Endometrial microvascular endothelial cells (primary cell): Measurements from ENCODE around the gene CENPO. TPM values are rescaled to one million over a fixed set of nuclear protein-coding genes. Genes with fewer than 3 reads are reported as not detected.

Experiments
- in situ Hi-C: cut with HindIII; loops from 2 replicates; pipeline ENCODE4 v1.10.0; 2017; ENCODE audit warnings: low sequenced_read_pairs, low pct_unique_long_range_greater_than_20kb; ENCODE audit errors: inconsistent ontology term
- total RNA-seq: library from RNA; depleted of rRNA; stranded (reverse); fragments of >200 nt; gene quantifications from one replicate; pipeline ENCODE4 v1.2.3, GENCODE V29; 2015; ENCODE audit errors: inconsistent ontology term

The CENPO gene
- total RNA-seq, 1 donor from 2014 or later = 39.4 TPM

DNA sequence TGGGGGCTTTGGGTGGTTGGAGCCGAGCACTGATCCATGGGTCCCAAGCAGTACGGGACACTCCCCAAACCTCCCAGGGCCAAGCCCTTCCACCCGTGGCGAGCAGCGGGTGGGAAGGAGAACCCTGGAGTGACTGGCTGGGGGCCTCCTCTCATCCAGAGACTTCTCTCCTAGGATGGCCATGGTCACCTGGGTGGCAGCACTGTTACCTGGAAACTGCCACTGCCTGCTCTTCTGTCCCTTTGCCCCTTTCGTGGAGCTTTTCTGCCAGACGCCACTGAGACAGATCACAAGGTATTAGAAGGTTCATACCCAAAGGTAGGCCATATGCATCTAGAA is 26.9 kb downstream of the CENPO start:
- in situ Hi-C loops = no loop called here

DNA sequence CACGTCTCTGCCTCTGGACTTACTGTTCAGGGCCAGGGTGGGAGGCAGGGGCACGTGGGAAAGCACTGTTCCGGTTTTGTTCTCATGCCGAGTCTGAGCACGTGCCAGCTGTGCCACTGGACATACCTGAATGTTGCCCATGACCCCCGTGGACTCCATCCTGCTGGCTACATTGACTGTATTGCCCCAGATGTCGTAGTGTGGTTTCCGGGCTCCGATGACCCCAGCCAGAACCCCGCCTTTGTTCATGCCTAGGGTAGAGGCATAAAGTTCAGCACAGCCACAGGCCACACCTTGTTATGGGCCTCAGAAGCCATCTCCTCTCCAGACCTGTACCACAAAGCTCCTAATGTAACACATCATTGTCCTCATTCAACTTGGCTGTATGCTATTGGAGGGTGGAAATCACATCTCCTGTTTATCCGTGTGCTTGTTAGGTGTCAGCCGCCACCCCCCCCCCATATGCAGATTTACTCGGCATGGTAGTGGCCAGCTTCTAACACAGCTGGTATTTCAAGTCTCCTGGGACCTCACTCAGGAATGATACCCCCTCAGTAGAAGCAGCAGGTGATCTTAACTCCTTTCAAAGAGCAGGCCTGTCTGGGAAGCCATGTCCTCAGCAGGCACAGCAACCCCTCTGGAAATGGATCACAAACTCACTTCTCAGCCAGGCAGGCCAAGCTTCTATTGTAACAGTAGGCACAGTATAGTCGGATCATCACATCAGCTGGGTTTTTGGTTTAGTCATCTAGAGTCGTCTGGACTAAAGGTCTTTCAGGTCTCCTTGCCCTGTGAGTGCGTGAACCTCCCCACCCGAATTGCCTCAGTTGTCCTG is 27.6 kb downstream of the CENPO start:
- in situ Hi-C loops = no loop called here

DNA sequence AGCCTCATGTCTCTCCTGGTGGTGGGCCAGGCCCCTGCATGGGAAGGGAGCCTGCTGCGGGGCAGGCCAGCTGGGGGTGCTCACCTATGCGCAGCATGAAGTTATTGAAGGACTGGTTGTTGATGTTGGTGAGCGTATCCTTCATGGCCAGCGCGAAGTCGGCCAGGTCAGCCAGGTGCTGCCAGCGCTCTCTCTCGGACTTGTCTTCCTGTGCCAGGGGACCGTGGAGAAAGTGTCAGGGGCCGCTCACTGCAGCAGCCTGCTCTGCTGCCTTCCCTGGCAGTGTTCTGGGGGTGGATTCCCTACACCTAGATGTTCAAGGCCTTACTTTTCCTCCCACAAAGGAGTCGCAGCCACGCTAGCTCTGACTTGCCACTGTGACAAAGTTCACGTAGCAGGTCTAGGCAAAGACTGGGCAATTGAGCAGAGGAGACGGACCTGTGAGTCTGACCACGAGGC is 28.2 kb downstream of the CENPO start:
- in situ Hi-C loops = no loop called here

DNA sequence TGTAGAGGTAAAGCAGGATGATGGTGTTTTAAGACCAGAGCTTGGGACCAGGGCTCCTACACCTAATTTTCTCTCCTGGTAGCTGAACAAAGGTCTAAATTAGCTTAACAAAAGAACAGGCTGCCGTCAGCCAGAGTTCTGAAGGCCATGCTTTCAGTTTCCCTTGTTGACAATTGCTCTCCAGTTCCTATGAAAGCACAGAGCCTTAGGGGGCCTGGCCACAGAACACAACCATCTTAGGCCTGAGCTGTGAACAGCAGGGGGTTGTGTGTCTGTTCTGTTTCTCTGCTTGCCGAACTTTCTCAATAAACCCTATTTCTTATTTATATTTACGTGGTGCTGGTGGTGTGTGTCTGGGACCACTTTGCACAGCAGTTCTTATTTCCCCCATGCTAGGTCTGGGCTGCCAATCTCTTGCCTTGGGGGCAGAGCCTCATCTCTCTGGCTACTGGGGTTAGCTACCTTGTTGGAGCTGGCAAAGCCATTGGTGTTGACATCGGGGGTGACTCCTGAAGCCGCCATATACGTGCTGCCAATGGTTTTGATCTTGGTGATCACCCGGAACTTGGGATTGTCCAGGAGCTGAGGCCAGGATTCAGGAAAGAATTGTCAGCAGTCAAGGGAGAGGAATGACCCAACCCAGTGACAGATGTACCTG is 29.0 kb downstream of the CENPO start:
- in situ Hi-C loops = no loop called here

DNA sequence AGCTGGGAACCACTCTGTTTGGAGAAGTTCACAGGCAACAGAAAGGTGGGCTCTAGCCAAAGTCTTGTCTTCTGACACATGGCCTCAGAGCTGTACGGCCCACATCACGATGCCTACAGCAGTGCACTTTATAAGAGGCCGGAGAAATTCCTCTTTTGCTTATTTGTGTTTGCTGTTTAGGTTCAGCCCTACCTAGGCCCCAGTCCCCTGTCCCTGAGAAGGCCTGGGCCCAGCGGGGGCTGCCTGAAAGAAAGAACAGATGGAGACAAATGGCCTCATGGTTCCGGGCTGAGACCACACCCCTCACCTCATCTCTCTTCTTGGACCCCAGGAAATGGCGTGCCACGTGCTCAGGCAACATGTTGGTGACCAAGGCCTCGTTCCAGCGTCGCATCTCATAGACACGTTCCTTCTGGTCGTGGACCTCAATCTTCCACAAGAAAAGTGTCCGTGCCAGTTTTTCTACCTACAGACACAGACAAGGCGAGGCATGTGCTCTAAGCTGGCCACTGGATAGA is 30.9 kb downstream of the CENPO start:
- in situ Hi-C loops = no loop called here

DNA sequence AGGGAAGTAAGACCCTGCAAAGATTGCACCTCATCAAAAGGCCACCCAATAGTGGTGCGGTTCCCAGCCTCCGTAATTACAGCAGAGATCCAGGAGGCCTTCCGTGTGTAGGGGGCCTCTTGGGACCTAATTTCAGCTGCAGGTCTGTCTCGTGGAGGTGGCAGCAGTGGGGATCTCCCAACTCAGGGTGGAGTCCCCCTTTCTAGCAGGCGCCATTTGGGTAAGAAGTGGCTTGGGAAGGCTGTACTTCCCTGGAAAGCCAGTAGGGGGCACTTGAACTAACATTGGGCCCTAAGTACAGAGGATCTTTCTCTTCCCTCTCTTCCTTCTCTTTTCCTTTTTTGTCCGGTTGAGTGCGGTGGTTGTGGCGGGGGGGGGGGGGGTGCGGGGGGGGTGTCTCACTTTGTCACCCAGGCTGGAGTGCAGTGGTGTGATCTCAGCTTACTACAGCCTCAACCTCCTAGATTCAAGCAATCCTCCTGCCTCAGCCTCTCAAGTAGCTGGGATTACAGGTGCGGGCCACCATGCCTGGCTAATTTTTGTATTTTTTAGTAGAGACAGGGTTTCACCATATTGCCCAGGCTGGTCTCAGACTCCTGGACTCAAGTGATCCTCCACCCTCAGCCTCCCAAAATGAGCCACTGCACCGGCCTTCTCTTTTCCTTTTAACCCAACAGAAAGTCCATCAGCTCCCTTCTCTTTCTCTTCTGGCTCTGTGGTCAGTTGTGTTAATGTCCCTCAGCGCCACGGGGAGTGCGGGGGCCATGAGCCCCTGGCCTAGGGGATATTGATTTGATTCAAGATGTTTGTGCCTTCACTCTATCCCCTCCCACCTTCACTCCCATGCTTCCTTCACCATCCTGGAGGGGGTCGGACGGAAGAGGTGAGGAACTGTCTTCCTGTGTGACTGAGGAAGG is 32.0 kb downstream of the CENPO start:
- in situ Hi-C loops = no loop called here

DNA sequence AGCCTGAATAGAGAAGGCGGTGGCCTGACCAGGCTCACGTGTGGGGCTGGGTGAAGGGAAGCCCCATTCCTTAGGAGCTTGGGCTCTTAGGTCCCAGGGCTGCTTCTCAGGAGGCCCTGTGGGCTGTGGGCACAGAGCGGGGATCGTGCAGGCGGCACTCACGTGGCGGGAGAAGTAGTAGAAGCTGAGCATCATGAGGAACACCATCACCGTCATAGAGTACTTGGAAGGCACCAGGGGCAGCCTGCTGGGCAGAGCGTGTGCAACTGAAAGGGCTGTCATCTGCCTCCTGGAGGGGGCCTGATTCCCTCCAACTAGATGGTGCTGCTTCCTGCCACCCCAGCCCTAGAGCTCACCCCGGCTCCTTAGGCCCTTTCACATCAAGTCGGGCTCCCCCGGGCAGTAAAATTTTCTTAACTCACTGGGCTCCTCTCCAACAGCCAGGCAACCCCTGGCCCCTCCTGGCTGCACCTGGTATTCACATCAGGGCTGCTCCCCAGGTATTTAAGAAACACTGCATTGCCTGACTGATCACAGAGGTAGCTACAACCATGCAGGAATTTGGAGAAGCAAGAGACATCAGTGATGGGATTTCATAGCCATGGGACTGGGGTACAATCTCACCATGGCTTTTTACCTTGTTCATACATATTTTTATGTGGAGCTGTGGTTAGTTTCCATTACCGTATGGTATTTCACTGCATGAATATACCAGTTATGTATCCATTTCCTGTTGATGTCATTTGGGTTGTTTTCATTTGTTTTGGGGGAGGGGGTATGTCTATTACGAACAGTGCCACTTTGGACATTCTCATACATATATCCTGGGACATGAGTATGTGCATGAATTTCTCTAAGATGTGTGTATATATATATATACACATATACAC is 32.9 kb downstream of the CENPO start:
- in situ Hi-C loops = no loop called here

DNA sequence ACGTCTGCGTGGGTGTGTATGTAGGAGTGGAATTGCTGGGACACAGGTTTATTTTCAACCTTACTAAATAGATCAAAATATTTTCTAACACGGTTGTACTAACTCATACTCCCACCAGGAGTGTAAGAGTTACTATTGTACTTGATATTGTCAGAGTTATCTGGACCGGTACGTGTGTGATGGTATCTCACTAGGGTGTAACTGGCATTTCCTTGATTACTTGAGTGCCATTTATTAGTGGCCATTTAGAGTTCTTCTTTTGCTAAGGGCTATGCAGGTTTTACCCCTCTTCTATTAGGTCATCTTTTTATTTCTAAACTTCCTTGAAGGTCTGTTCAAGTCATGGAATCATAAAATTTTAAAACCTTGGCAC is 33.5 kb downstream of the CENPO start:
- in situ Hi-C loops = no loop called here

DNA sequence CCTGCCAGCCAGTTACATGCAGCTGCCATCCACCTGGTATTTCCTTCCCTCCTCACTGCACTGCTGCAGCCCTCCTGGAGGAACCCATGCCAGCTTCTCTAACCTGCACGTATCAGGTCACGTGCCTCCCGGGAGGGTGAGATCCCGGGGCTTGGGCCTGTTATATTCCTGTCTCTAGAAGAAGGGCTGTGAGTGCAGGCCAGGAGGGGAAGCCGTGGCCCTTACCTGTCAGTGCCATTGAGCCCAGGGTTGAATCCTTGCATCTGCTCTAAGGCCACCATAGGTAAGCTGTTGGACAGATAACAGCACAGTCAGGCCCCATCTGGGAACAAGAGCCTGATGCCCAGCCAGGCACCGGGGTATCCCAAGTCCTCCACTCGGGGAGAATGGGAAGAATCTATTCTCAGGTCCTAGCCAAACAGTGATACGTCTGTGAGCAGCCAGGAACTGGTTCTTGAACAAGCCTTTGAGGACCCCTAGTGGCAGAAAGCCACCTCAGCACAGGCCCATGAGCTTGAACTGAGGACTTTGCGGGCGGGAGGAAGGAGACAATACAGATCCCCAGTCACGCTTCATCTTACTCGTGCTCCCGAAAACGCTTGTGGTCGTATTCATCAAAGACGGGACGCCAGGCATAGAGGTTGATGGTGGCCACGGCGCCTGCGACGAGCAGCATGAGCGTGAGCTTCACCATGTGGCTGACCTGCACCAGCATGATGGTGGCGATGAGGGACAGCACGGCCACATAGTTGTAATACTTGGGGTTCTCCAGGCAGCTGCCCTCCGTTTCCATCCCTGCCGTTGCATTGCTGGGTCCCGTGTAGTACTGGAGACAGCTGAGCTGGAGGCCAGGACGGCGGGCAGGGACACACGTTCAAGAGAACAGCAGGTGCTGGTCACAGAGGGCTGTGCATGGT is 34.4 kb downstream of the CENPO start:
- in situ Hi-C loops = no loop called here

DNA sequence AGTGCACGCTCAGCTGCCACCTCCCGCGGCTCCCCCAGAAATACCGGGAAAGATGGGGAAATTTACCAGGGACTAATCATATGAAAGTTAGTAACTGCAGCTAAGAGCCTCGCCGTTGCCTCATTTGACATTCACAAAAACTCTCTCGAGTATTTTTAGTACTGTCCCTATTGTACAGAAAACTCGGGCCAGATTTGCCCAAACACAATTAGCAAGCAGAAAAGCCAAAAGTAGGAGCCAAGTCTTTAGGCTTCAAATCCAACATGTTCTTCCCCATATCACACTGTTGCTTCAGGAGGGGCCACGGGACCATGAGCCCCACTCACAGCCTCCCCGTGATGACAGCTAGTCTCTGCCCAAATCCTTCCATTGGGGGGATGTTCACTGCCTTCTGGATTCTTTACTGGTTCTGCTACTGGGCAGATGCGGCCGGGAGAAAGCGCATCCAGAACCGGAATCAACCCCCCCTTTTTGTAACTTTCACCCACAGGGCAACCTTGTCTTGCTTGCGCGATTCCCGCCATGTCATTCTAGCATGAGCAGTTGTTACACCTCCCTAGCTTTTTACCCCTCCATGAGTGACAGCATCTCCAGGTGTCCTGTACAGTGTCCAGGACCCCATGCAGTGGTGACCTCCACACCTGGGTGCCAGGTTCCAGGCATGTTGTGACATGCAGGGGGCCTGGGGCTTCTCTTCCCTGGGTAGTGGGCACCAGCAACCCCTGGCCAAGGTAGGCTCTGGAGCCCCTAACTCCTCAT is 35.2 kb downstream of the CENPO start:
- in situ Hi-C loops = no loop called here

DNA sequence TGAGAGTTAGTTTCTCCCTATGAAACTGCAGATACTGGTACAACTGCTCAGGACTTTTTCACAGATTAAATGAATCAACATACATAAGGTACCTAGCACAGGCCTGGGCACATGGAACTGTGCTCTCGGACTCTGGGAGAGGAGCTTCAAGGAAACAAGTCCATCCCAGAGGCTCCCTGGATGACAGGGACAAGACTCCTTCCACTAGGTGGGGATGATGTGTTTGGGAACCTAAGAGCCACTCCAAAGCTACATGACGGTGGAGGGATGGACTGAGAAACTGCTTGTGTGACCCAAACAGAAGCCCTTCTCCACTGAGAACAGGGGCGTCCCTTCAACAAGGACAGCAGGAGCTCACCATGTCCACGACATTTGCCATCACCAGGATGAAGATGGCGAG is 37.1 kb downstream of the CENPO start:
- in situ Hi-C loops = no loop called here

DNA sequence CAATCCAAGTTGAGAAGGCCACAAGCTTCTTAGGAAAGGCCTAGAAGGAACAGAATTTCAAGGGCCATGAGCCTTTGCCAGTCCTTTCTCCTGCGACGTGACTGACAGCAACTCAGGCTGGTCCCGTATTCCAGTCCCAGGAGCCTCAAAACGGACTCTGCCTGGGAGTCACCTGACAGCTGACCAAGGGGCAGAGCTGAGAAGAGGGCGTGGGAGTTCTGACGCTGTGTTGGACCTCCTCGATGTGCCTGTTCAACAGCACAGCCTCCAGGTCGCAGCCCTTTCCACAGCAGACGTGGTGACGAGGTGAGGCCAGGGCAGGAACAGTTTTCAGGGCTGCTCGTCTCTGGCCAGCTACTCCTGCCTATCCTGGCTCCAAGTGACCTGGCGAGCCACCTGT is 37.6 kb downstream of the CENPO start:
- in situ Hi-C loops = no loop called here

DNA sequence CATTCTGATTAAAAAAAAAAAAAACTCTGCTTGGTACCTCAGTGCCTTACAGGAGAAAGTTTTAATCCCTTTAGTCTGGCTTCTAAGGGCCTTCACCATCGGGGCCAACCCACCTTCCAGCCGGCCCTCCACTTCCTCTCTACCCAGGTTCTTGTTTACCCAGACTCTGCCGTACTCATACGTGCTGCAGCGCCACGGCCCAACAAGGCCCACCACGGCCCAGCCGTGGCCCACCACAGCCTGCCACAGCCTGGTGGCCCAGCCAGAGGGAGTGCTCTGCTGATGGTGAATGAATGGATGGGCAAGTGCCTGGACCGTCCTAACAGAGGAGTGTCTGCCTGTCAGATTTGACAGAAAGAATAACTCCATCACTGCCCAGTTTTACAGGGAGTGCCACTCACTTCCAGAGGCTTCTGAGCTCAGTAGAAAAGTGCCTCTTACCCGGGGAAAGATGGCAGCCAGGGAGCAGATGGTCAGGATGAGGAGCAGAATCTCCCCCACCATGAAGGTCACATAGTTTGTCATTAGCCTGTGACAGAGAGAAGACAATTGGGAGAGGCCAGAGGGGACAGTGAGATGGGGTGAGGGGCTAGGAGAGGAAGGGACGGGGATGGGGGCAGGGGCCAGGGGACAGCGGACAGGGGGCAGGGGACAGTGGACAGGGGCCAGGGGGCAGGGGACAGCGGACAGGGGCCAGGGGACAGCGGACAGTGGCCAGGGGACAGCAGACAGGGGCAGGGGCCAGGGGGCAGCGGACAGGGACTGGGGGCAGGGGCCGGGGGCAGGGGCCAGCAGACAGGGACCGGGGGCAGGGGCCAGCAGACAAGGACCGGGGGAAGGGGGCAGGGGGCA is 38.2 kb downstream of the CENPO start:
- in situ Hi-C loops = no loop called here

DNA sequence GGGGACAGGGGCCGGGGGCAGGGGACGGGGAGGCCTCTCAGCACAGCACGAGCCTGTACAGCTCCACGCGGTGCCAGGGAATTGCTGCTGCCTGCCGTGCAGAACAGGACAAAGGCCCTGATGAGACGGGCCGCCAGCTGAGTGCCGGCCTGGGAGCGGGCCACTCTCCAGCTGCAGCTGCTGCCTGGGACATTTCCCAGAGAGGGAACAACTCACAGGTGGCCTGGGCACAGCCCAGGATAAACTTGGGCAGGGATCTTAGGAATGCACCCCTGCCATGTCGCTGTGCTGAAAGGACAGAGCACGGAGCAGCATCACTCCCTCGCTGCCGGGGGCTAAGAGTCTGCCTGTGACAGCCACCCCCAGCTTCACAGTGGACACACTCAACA is 38.8 kb downstream of the CENPO start:
- in situ Hi-C loops = no loop called here

DNA sequence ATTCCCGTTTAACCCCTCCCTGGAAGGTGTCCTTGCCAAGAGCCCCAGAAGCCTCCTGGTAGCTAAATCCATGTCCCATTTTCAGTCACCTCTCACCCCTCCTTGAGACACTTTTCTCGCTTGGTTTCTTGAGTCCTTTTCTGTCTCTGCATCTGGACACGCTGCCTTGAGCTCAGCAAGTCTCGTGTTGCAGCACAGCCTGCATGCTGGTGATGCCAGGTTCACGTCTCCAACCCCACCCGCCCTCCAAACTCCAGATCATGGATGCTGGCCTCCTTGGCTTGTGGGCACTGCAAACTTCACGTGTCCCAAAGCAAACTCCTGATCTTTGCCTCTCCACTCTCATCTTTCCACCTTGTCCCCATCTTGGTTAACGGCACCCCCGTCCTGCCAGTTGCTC is 39.3 kb downstream of the CENPO start:
- in situ Hi-C loops = no loop called here
